HL-60/S4 treated with phorbol 12-myristate 13-acetate at 8.2 ng/mL for 4 days and 3 days (cell line): Measurements from ENCODE around the gene CEP350.

Source experiments
- in situ Hi-C: fragments of 300-500 bp; cut with MboI; formaldehyde crosslinking; loops from 2 replicates; pipeline ENCODE4 v1.15.0; 2022; ENCODE audit warnings: low sequenced_read_pairs

CEP350 gene

GRCh38 chr1:180154325-180155181, 199.9 kb downstream of the CEP350 start, which contains the start of gene QSOX1:
Gene QSOX1, plus strand, starts transcription at chr1:180154869. Its CDS starts 39 bp downstream, at chr1:180154908.
- in situ Hi-C loops, result no loop called here

DNA sequence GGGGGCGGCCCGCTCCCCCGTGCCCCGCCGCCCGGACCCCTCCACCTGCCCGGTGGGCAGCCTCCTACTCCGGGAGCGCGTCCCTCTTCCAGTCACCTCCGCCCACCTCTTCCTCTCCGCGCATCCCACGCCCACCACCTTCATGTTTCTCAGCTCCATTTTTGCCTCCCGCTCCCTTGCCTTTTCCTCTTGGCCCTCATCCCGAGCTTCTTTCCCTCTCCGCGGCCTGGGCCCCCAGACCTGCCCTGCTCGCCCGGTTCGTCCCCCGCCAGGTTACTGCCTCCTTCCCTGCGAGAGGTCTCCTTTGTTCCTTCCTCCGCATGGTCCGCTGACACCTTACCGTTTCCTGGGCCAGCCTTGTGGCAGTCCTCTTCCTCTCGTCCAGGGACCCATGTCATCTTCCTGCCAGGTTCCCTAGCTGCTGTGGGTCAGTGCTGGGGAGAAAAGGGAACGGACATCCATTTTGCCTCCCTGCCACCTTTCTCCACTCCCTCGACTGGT, 200.6 kb downstream of the CEP350 start:
- in situ Hi-C loops, result no loop called here

DNA sequence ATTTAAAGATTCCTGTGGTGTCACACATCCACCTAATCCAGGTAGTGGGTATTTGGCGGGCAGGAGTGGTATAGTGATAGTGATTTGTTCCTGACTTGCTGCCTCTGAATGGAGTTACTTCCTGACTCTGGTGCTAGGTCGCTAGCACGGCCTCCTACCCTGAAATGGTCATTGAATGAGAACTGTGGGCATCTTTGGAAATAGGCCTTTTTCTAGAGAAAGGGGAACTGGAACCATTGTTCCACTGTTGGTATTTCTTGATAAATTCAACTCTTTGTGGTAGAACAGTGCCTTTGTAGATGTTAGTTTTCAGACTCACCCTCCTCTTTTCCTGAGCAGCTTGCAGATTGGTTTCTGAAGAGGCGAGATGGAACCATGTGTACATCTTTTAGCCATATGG, 201.6 kb downstream of the CEP350 start:
- in situ Hi-C loops, result no loop called here

DNA sequence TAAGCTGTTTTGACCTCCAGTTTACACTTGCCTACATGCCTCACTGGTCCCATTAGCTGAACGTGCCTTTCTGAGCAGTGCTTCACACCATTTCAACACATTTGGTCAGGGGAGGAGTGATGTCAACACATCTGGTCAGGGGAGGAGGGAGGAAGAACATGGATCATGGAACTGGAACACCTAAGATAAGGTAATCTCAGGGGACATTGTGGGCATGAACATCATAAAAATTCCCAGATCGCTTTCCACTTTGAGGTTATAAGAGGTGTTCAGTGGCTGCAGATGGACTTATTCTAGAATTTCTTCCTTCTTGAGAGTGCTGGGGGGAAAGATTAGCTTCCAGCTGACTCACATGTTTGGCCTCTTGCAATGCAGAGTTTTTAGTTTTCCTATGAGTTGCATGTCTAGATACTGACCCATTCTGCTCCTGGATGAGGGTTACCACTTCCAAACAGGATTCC, 202.1 kb downstream of the CEP350 start:
- in situ Hi-C loops, result no loop called here

DNA sequence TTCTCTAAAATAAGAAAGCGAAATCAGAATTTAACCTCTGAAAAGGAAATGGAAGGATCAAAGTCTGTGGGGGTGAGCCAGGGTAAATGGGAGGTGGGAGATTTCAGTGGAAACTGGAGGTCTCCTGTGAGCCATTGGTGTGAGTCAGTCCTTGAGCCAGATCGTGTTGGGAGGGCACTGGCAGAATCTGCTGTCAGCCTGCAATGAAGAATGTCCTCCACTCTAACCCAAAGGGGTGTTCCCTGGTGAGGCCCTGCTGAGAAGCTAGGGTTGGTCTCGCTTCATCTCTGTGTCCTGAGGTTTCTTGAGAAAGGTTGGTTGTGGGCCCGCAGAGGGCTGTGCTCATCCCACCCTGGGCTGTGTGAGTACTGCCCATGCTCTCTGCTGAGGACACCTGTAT, 202.5 kb downstream of the CEP350 start:
- in situ Hi-C loops, result no loop called here

DNA sequence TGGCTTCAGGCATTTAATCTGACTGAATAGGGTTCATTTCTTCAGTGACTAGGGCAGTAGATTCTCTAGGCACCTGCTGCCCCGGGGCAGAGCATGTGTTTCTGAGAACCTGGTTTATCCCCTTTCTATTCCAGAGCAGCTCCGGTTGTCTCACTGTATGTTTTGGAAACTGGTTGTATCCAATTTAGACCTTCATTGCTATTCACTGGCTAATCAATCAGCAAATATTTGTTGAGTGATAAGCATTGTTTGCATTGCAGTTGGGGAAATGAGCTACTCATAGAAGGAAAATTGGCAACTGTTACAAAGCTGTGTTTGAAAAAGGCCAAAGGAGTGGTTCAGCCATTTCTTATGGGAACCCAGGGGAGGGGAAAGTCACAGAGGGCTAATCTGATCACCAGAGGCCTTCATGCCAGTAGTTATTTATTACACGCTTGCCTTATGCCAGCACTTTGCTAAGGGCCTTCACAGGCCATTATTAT, 203.0 kb downstream of the CEP350 start:
- in situ Hi-C loops, result no loop called here

GRCh38 chr1:180158149-180159147, 203.8 kb downstream of the CEP350 start:
- in situ Hi-C loops, result no loop called here

GRCh38 chr1:180160357-180160756, 205.7 kb downstream of the CEP350 start:
- in situ Hi-C loops, result no loop called here

GRCh38 chr1:180163041-180163440, 208.4 kb downstream of the CEP350 start:
- in situ Hi-C loops, result no loop called here
